Activated B cell treated with CpG ODN at 0.5 μM for 24 hours (primary cell): ENCODE data around the gene GUK1. TPM values are rescaled to one million over a fixed set of nuclear protein-coding genes. Genes with fewer than 3 reads are reported as not detected.

Source experiments
- ATAC-seq: fragments of 200-7000 bp; cut with Tn5 transposase; one replicate; pipeline ENCODE4 v1.10.0; 2021; ENCODE audit warnings: low read depth, mild to moderate bottlenecking, moderate library complexity
- CTCF ChIA-PET: fragments of 350-600 bp; sonication (Branson Sonifier 250); formaldehyde crosslinking; loops from one replicate; lab custom pipeline; 2021; ENCODE audit warnings: antibody characterized with exemption; lab: Charles Lee
- POLR2A ChIA-PET: fragments of 350-600 bp; sonication (Branson Sonifier 250); formaldehyde crosslinking; loops from one replicate; lab custom pipeline; 2021; ENCODE audit warnings: antibody characterized with exemption; lab: Charles Lee
- DNase-seq: peaks from one replicate; pipeline ENCODE4 v3.0.0; 2022
- H3K27ac Mint-ChIP-seq: one replicate; pipeline ENCODE4 v1.8.0; 2020; ENCODE audit warnings: mixed read lengths
- H3K27me3 Mint-ChIP-seq: one replicate; pipeline ENCODE4 v1.8.0; 2021; ENCODE audit warnings: mixed read lengths
- H3K36me3 Mint-ChIP-seq: one replicate; pipeline ENCODE4 v1.8.0; 2021; ENCODE audit warnings: low read depth, mixed read lengths
- H3K4me1 Mint-ChIP-seq: one replicate; pipeline ENCODE4 v1.8.0; 2021; ENCODE audit warnings: mixed read lengths
- H3K4me3 Mint-ChIP-seq: one replicate; pipeline ENCODE4 v1.8.0; 2020; ENCODE audit warnings: mild to moderate bottlenecking, mixed read lengths
- H3K9me3 Mint-ChIP-seq: one replicate; pipeline ENCODE4 v1.8.0; 2020; ENCODE audit warnings: mixed read lengths
- CTCF ChIP-seq: fragments of 200-600 bp; IDR thresholded peaks from one replicate; pipeline ENCODE4 v1.8.0; 2022; ENCODE audit warnings: antibody characterized with exemption, mild to moderate bottlenecking
- intact Hi-C: fragments of 100-400 bp; cut with micrococcal nuclease; formaldehyde crosslinking; loops from one replicate; pipeline ENCODE4 v1.15.1; 2024
- total RNA-seq: library from RNA; stranded (reverse); gene quantifications from 2 replicates; pipeline ENCODE4 v1.2.3, GENCODE V29; 2022

The GUK1 gene
- total RNA-seq, 1 donor from 2014 or later = 104 TPM

GRCh38 chr1:228096416-228097332 is 43.4 kb upstream of the GUK1 start:
- no peak overlapping the region for H3K4me3 Mint-ChIP-seq
- ChIA-PET POLR2A (no interaction called here), CTCF (no interaction called here)
- peaks cover 38% of the 10 kb centered on the region for H3K4me1 Mint-ChIP-seq
- H3K36me3 Mint-ChIP-seq = peaks cover 77% of the 10 kb centered on the region
- no peaks in the 10 kb centered on the region for H3K27me3 Mint-ChIP-seq
- no peak for ATAC-seq
- DNase-seq = no peak
- no peak for TF ChIP-seq CTCF
- intact Hi-C loops = no loop called here
- H3K27ac Mint-ChIP-seq = no peak overlapping the region
- peaks cover 11% of the 10 kb centered on the region for H3K9me3 Mint-ChIP-seq

GRCh38 chr1:228097333-228098081 is 42.6 kb upstream of the GUK1 start:
- Mint-ChIP-seq H3K27ac (no peak overlapping the region), H3K27me3 (no peaks in the 10 kb centered on the region), H3K4me3 (no peak overlapping the region), H3K4me1 (peaks cover 30% of the 10 kb centered on the region), H3K36me3 (peaks cover 70% of the 10 kb centered on the region), H3K9me3 (peaks cover 11% of the 10 kb centered on the region)
- DNase-seq = peak; percentile 14
- no peak for ATAC-seq
- no peak for TF ChIP-seq CTCF
- ChIA-PET POLR2A (interaction anchor here (1.0 kb wide), 1 partner anchor 15 kb away, joined by 3 read pairs; the partner anchor contains the start of gene ARF1), CTCF (no interaction called here)
- intact Hi-C loops = no loop called here

- intact Hi-C loops = no loop called here
- POLR2A ChIA-PET = interaction anchor here (1.0 kb wide), 1 partner anchor 16 kb away, joined by 3 read pairs; the partner anchor contains the start of gene ARF1
- Mint-ChIP-seq H3K36me3 (peaks cover 72% of the 10 kb centered on the region), H3K27me3 (no peaks in the 10 kb centered on the region), H3K27ac (no peak overlapping the region), H3K9me3 (peaks cover 11% of the 10 kb centered on the region), H3K4me3 (no peak overlapping the region), H3K4me1 (peaks cover 33% of the 10 kb centered on the region)
- DNase-seq (peak; percentile 12), ATAC-seq (no peak)
- no peak for TF ChIP-seq CTCF
- CTCF ChIA-PET = no interaction called here
Measured at GRCh38 chr1:228098323-228098931, 41.7 kb upstream of the GUK1 start.

- Mint-ChIP-seq H3K9me3 (peaks cover 9% of the 10 kb centered on the region), H3K4me3 (no peak overlapping the region), H3K4me1 (peaks cover 42% of the 10 kb centered on the region), H3K27ac (no peak overlapping the region), H3K36me3 (peaks cover 68% of the 10 kb centered on the region), H3K27me3 (no peaks in the 10 kb centered on the region)
- DNase-seq = peak; percentile 12
- TF ChIP-seq CTCF = no peak
- ChIA-PET CTCF (no interaction called here), POLR2A (interaction anchor here (1.1 kb wide), 1 partner anchor 17 kb away, joined by 3 read pairs; no protein-coding TSS in a partner anchor)
- no peak for ATAC-seq
- intact Hi-C loops = no loop called here
Measured at GRCh38 chr1:228099331-228099732, 40.7 kb upstream of the GUK1 start.
